VCaP (cell line): ENCODE results near the gene LRRC28.

ENCODE experiments used
- H3K27ac ChIP-seq: fragments of 450-650 bp; 2 replicates; pipeline ENCODE4 v1.5.1; 2017
- CTCF ChIP-seq: fragments of 450-650 bp; conservative IDR thresholded peaks from 2 replicates; pipeline ENCODE4 v1.5.1; 2017; ENCODE audit warnings: mild to moderate bottlenecking, moderate library complexity

LRRC28 gene

GRCh38 chr15:99348412-99348811 lies 97.1 kb downstream of the LRRC28 start:
- TF ChIP-seq CTCF = no peak
- H3K27ac ChIP-seq = no peak overlapping the region

GRCh38 chr15:99350408-99350807 lies 99.1 kb downstream of the LRRC28 start:
- no peak for TF ChIP-seq CTCF
- H3K27ac ChIP-seq = no peak overlapping the region

GRCh38 chr15:99359769-99360168 lies 108.5 kb downstream of the LRRC28 start:
- no peak for TF ChIP-seq CTCF

GRCh38 chr15:99361545-99362185 lies 110.4 kb downstream of the LRRC28 start:
- H3K27ac ChIP-seq = no peak overlapping the region
- TF ChIP-seq CTCF = peak; percentile 70

More at GRCh38 chr15:99359769-99360168, 108.5 kb downstream of the LRRC28 start:
- no peak overlapping the region for H3K27ac ChIP-seq

GRCh38 chr15:99365242-99365641 lies 114.0 kb downstream of the LRRC28 start:
- no peak for TF ChIP-seq CTCF
- H3K27ac ChIP-seq = no peak overlapping the region

GRCh38 chr15:99366013-99366412 lies 114.7 kb downstream of the LRRC28 start:
- TF ChIP-seq CTCF = no peak
- H3K27ac ChIP-seq = no peak overlapping the region

GRCh38 chr15:99368743-99369142 lies 117.5 kb downstream of the LRRC28 start:
- TF ChIP-seq CTCF = no peak
- no peak overlapping the region for H3K27ac ChIP-seq
